Suprapubic skin (tissue), 4 donors: ENCODE results near the gene CR1L. TPM values are rescaled to one million over a fixed set of nuclear protein-coding genes. Genes with fewer than 3 reads are reported as not detected.
"Not testable (repeated sequence)": the region's sequence is repeated elsewhere in the genome, so short reads cannot be mapped to it uniquely, and the experiment has no call there.

Experiments
- DNase-seq, 2 donors: peaks; one replicate each; pipeline ENCODE4 v3.0.0-alpha.2; 2019; ENCODE audit warnings: low spot score in 2 of 2
- H3K27ac ChIP-seq: fragments of 200-600 bp; sonication (generic); one replicate; pipeline ENCODE4 v1.5.1; 2019
- H3K27me3 ChIP-seq: fragments of 200-600 bp; sonication (generic); one replicate; pipeline ENCODE4 v1.5.1; 2019
- H3K36me3 ChIP-seq: fragments of 200-600 bp; sonication (generic); one replicate; pipeline ENCODE4 v1.5.1; 2019
- H3K4me1 ChIP-seq: fragments of 200-600 bp; sonication (generic); one replicate; pipeline ENCODE4 v1.5.1; 2019
- H3K4me3 ChIP-seq: fragments of 200-600 bp; sonication (generic); one replicate; pipeline ENCODE4 v1.5.1; 2019; ENCODE audit warnings: mild to moderate bottlenecking
- H3K9me3 ChIP-seq: fragments of 200-600 bp; sonication (generic); one replicate; pipeline ENCODE4 v1.5.1; 2019
- EP300 ChIP-seq: sonication (generic); formaldehyde crosslinking; IDR thresholded peaks from one replicate; pipeline ENCODE4 v1.6.1; 2017; ENCODE audit warnings: antibody characterized with exemption
- POLR2A ChIP-seq, 2 donors: fragments of 450-650 bp; IDR thresholded peaks; one replicate each; pipeline ENCODE4 v1.6.1; 2017; ENCODE audit warnings: antibody characterized with exemption in 2 of 2, mild to moderate bottlenecking in 2 of 2, moderate library complexity in 2 of 2
- POLR2AphosphoS5 ChIP-seq, 3 donors: sonication (generic); formaldehyde crosslinking; IDR thresholded peaks; one replicate each; pipeline ENCODE4 v1.6.1; 2017; ENCODE audit warnings: antibody characterized with exemption in 3 of 3
- WGBS: methylation state at CpG from one replicate; pipeline ENCODE4 v1.1.5; 2018; 5-methylcytosine and 5-hydroxymethylcytosine counted together
- total RNA-seq, 4 donors: library from RNA; depleted of rRNA; stranded (reverse); fragments of >200 nt; gene quantifications; one replicate each; pipeline ENCODE4 v1.1.0, GENCODE V29; 2016
- TF ChIP-seq, protein P1 (sequence below), 2 donors: fragments of 200-600 bp in 1 of 2; fragments of 450-650 bp in 1 of 2; sonication (generic) in 1 of 2; IDR thresholded peaks; one replicate each; pipeline ENCODE4 v1.5.1; 2016 to 2019; ENCODE audit warnings: antibody characterized with exemption in 2 of 2, mild to moderate bottlenecking in 1 of 2, moderate library complexity in 1 of 2

CR1L gene
- total RNA-seq, 4 donors from 2014 or later: not detected

DNA sequence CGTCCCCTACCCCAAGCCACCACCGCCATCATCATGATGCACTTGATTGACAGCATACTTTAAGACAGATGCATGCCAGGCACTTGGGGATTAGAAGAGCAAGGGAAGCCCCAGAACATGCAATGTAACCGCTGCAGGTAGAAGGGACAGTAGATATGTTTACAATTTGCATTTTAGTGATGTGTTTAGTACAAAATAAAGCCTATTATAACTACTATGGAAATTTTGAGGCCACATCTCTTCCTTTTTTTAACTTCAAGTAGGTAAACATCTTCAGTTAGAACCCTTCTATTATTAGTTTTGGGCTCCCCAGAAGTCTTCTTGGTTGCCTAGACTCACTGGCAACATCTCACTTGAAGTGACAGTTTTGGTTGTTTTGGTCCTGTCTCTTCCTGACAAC is 25.3 kb downstream of the CR1L start:
- H3K27me3 ChIP-seq: peaks cover 71% of the 10 kb centered on the region
- TF ChIP-seq EP300 (no peak), POLR2AphosphoS5 (IDR thresholded peaks at IDR 0.05) (no peak), POLR2A (IDR thresholded peaks at IDR 0.05) (no peak)
- TF ChIP-seq, protein P1, sequence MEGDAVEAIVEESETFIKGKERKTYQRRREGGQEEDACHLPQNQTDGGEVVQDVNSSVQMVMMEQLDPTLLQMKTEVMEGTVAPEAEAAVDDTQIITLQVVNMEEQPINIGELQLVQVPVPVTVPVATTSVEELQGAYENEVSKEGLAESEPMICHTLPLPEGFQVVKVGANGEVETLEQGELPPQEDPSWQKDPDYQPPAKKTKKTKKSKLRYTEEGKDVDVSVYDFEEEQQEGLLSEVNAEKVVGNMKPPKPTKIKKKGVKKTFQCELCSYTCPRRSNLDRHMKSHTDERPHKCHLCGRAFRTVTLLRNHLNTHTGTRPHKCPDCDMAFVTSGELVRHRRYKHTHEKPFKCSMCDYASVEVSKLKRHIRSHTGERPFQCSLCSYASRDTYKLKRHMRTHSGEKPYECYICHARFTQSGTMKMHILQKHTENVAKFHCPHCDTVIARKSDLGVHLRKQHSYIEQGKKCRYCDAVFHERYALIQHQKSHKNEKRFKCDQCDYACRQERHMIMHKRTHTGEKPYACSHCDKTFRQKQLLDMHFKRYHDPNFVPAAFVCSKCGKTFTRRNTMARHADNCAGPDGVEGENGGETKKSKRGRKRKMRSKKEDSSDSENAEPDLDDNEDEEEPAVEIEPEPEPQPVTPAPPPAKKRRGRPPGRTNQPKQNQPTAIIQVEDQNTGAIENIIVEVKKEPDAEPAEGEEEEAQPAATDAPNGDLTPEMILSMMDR (IDR thresholded peaks at IDR 0.05): no peak
- WGBS: 85% methylated on average over 3 of the region's 3 CpGs
- no peak for DNase-seq
- no peak overlapping the region for H3K27ac ChIP-seq
- H3K4me1 ChIP-seq: peaks cover 10% of the 10 kb centered on the region
- no peaks in the 10 kb centered on the region for H3K9me3 ChIP-seq
- no peak overlapping the region for H3K4me3 ChIP-seq
- no peaks in the 10 kb centered on the region for H3K36me3 ChIP-seq

DNA sequence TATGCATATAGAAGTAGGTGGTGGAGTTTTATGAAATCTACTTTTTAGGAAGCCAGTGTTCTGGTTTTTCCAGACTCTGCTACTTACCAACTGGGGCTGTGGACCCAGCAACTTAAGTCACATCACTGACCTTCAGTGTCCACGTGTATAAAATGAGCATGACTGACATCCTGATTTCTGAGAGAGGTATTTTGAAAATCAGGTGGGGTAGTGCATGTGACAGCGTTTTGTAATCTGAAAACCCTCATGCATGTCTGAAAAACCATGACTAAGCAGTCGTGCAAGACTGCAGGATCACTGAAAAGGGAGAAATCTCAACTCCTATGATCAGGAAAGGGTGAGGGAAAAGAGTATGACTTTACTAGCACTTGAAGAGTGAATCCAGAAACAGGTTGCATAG is 26.1 kb downstream of the CR1L start:
- H3K9me3 ChIP-seq: no peaks in the 10 kb centered on the region
- H3K27ac ChIP-seq: no peak overlapping the region
- 43% methylated on average over 3 of the region's 3 CpGs for WGBS
- TF ChIP-seq, protein P1 (IDR thresholded peaks at IDR 0.05): no peak
- TF ChIP-seq POLR2AphosphoS5 (IDR thresholded peaks at IDR 0.05): no peak
- H3K4me1 ChIP-seq: peaks cover 10% of the 10 kb centered on the region
- DNase-seq: no peak
- no peaks in the 10 kb centered on the region for H3K36me3 ChIP-seq
- H3K4me3 ChIP-seq: no peak overlapping the region
- peaks cover 63% of the 10 kb centered on the region for H3K27me3 ChIP-seq

DNA sequence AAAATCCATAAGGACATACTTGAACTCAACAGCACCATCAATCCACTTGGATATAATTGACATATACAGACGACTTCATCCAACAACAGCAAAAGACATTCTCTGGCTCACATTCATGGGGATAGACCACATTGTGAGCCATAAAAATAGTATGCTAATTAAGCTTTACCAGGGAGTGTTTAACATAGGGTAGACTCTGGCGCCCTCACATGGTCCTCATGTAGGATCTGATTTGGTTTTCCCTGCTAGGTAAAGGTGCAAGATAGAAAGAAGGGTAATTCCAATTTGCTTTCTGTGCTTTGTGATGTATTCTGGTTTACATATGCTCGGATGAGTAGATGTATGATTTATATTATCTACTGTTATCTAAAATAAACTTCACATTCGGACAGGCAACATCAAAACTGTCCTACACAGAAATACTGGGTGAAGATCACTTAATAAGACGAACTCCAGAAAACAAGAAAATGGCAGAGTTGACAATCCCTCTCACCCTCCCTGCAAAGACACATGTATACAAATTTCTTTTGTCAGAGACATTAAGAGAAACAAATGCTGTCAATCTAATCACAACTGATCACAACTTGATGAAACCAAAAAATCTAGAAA is 27.7 kb downstream of the CR1L start:
- Histone ChIP-seq H3K27ac (no peak overlapping the region), H3K27me3 (peaks cover 50% of the 10 kb centered on the region), H3K4me3 (no peak overlapping the region), H3K4me1 (peaks cover 10% of the 10 kb centered on the region), H3K36me3 (no peaks in the 10 kb centered on the region), H3K9me3 (no peaks in the 10 kb centered on the region)
- DNase-seq: no peak
- TF ChIP-seq, protein P1 (IDR thresholded peaks at IDR 0.05): peak in 1 of 2 donors; percentile 23
- no peak for TF ChIP-seq EP300
- 26% methylated on average over 5 of the region's 5 CpGs for WGBS

DNA sequence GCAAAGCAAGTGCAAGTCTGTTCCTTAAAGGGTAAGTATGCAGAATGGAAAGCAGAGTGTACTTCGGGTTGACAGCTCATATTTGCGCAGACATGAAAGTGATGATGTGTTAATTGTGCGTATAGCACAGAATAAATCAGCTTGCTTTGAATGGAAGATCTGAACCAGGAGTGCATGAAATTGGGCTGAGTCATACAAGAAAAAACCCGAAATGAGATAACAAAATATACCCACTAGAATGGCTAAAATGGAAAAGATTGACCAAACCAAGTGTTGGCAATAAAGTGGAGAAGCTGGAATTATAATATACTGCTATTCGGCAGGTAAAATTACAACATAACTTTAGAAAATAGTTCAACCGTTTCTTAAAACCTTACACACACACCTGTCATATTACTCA is 28.5 kb downstream of the CR1L start:
- 36% methylated on average over 6 of the region's 6 CpGs for WGBS
- H3K27me3 ChIP-seq: peaks cover 45% of the 10 kb centered on the region
- H3K9me3 ChIP-seq: no peaks in the 10 kb centered on the region
- no peak for DNase-seq
- H3K36me3 ChIP-seq: no peaks in the 10 kb centered on the region
- peaks cover 10% of the 10 kb centered on the region for H3K4me1 ChIP-seq
- no peak overlapping the region for H3K27ac ChIP-seq
- no peak overlapping the region for H3K4me3 ChIP-seq
- TF ChIP-seq POLR2AphosphoS5 (IDR thresholded peaks at IDR 0.05): no peak
- TF ChIP-seq, protein P1 (IDR thresholded peaks at IDR 0.05): no peak
- no peak for TF ChIP-seq EP300
- TF ChIP-seq POLR2A (IDR thresholded peaks at IDR 0.05): no peak

DNA sequence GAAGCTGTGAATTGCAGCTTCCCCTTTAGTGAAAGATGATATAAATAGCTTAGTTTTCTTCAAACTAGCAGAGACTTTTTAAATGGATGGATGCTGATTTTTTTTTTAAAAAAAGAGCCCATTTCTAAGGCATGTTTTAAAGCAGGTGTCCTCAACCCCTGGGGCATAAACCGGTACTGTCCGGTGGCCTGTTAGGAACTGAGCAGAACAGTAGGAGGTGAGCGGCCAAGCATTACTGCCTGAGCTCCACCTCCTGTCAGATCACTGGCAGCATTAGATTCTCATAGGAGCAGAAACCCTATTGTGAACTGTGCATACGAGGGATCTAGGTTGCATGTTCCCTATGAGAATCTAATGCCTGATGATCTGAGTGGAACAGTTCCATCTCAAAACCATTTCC is 31.2 kb downstream of the CR1L start:
- Histone ChIP-seq H3K4me3 (no peak overlapping the region), H3K36me3 (no peaks in the 10 kb centered on the region), H3K27me3 (peaks cover 20% of the 10 kb centered on the region), H3K27ac (no peak overlapping the region), H3K9me3 (no peaks in the 10 kb centered on the region), H3K4me1 (no peaks in the 10 kb centered on the region)
- DNase-seq: no peak
- TF ChIP-seq, protein P1 (IDR thresholded peaks at IDR 0.05): no peak
- no peak for TF ChIP-seq POLR2AphosphoS5 (IDR thresholded peaks at IDR 0.05)
- no peak for TF ChIP-seq EP300
- TF ChIP-seq POLR2A (IDR thresholded peaks at IDR 0.05): no peak
- 93% methylated on average over 4 of the region's 4 CpGs for WGBS

DNA sequence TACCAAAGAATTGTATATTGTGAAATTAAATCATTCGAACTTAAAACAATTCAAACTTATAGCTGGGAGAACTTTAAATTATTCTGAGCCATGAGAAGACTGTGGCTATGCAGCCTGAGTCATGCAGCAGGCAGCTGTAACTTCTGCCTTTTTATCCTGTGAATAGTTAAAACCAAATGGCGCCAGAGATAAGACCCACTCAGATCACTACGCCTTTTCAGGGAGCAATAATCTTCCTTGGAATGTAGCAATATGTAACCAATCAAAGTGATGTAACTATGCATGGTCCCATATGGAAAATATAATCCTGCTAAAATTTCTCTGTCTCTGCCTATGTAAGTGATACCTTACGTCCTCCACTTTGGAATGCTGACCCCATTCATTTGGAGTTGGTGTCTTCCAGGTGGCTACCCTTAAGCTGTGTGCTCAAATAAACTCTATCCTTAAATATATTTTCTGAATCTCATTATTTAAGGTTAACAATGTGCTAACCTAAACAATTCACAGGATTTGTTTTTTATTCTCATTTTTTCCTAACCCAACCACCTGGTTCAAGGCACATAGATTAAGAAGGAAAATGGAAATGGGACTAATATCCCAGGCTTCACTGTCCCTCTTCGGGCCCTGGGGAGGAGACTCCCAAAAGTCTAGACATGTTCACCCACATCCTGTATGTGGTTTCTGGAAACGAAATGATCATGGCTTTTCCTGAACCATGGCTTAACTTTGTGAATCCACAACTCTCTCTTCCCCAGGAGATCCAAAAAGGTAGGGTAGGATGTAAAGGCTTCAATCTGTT is 35.9 kb downstream of the CR1L start:
- H3K4me3 ChIP-seq, H3K27me3 ChIP-seq, DNase-seq, H3K36me3 ChIP-seq, H3K27ac ChIP-seq, H3K9me3 ChIP-seq, H3K4me1 ChIP-seq: not testable (repeated sequence)
- 56% methylated on average over 6 of the region's 6 CpGs for WGBS

DNA sequence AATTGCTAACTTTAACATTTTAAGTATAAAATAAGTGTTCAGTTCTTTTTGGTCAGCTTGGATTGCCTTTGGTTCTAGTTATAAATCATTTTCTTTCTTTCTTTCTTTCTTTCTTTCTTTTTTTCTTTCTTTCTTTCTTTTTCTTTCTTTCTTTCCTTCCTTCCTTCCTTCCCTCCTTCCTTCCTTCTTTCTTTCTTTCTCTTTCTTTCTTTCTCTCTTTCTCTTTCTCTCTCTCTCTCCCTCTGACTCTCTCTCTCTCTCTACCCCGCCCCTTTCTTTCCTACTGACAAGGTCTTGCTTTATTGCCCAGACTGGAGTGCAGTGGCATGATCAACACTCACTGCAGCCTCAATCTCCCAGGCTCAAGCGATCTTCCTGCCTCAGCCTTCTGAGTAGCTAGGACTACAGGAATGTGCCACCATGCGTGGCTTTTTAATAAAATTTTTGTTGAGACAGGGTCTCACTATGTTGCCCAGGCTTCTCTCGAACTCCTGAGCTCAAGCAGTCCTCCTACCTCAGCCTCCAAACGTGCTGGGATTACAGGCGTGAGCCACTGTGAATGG is 38.0 kb downstream of the CR1L start:
- not testable (repeated sequence) for H3K27ac ChIP-seq, H3K36me3 ChIP-seq, H3K4me3 ChIP-seq, DNase-seq, H3K9me3 ChIP-seq, H3K4me1 ChIP-seq, H3K27me3 ChIP-seq
- WGBS: 90% methylated on average over 6 of the region's 6 CpGs

DNA sequence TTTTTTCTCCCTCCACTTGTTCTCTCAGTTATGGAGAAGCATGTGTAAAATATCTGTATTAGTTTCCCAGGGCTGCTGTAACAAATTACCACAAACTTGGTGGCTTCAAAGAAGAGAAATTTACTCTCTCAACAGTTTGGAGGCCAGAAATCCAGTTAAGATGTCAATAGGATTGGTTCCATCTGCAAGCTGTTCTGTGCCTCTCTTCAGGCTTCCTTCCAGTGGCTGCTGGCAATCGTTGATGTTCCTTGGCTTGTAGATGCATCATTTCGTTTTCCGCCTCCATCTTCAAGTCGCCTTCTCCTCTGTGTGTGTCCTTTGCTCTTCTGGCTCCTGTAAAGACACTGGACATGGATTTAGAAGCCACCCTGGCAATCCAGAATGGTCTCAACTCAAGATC is 45.6 kb downstream of the CR1L start:
- not testable (repeated sequence) for H3K27me3 ChIP-seq, DNase-seq, H3K9me3 ChIP-seq, H3K4me3 ChIP-seq, H3K36me3 ChIP-seq, H3K27ac ChIP-seq, H3K4me1 ChIP-seq
- WGBS: 77% methylated on average over 4 of the region's 4 CpGs
